Activated CD4-positive, alpha-beta T cell treated with anti-CD3 and anti-CD28 coated beads, Interleukin-2, amount 50 U/mL, for 24 hours (primary cell): ENCODE measurements around the gene SHANK1.

Source experiments
- DNase-seq, 2 donors: peaks; one replicate each; pipeline ENCODE4 v3.0.0-alpha.2; 2020; ENCODE audit warnings: low read depth in 1 of 2, low spot score in 1 of 2

SHANK1 gene

GRCh38 chr19:50729894-50730293, 10.3 kb upstream of the SHANK1 start:
- no peak for DNase-seq

- peak; percentile 16 to 71 for DNase-seq
Measured at GRCh38 chr19:50728084-50728737, 8.6 kb upstream of the SHANK1 start.

GRCh38 chr19:50725911-50726230, 6.3 kb upstream of the SHANK1 start:
- no peak for DNase-seq

- no peak for DNase-seq
Measured at GRCh38 chr19:50725218-50725910, 5.8 kb upstream of the SHANK1 start.

- DNase-seq, result peak; percentile 67 to 91
Measured at GRCh38 chr19:50724522-50725217, 5.1 kb upstream of the SHANK1 start.

GRCh38 chr19:50723735-50724521, 4.3 kb upstream of the SHANK1 start:
- no peak for DNase-seq

GRCh38 chr19:50723069-50723468, 3.5 kb upstream of the SHANK1 start, which contains the start of gene CLEC11A:
Gene CLEC11A, plus strand, starts transcription at chr19:50723364. Its CDS starts 162 bp downstream, at chr19:50723526.
- no peak for DNase-seq

GRCh38 chr19:50722201-50723013, 2.8 kb upstream of the SHANK1 start:
- DNase-seq, result no peak

- no peak for DNase-seq
Measured at GRCh38 chr19:50721441-50722137, 2.0 kb upstream of the SHANK1 start.

GRCh38 chr19:50720921-50721381, 1.3 kb upstream of the SHANK1 start:
- DNase-seq, result no peak

- no peak for DNase-seq
Measured at GRCh38 chr19:50720181-50720920, 749 bp upstream of the SHANK1 start.

- DNase-seq, result no peak
Measured at GRCh38 chr19:50719119-50719435, 525 bp downstream of the SHANK1 start.

- DNase-seq, result no peak
Measured at GRCh38 chr19:50718255-50719118, 1.1 kb downstream of the SHANK1 start.

GRCh38 chr19:50717891-50718254, 1.7 kb downstream of the SHANK1 start:
- DNase-seq, result no peak

GRCh38 chr19:50717026-50717723, 2.4 kb downstream of the SHANK1 start:
- no peak for DNase-seq

GRCh38 chr19:50716178-50717025, 3.2 kb downstream of the SHANK1 start:
- DNase-seq, result no peak
